NB4 (cell line): ENCODE measurements around the gene KIF6.

ENCODE experiments used
- DNase-seq: peaks from one replicate; pipeline ENCODE4 v3.0.0; 2010; ENCODE audit warnings: low read depth
- H3K4me3 ChIP-seq: one replicate; pipeline ENCODE4 v1.5.1; 2011; ENCODE audit warnings: mild to moderate bottlenecking, low read depth, low read length, moderate library complexity
- CTCF ChIP-seq: IDR thresholded peaks from one replicate; pipeline ENCODE4 v1.5.1; 2012; ENCODE audit warnings: low read depth, low read length
- MYC ChIP-seq: IDR thresholded peaks from 2 replicates; pipeline ENCODE4 v1.6.1; 2011; ENCODE audit warnings: low read depth, low read length
- POLR2A ChIP-seq: IDR thresholded peaks from 2 replicates; pipeline ENCODE4 v1.6.1; 2011; ENCODE audit warnings: mild to moderate bottlenecking; ENCODE audit not compliant: insufficient read length; ENCODE audit errors: extremely low read depth
- TF ChIP-seq, protein P1 (sequence below): IDR thresholded peaks from 2 replicates; pipeline ENCODE4 v1.6.1; 2011; ENCODE audit warnings: low read depth, low read length

Gene KIF6

GRCh38 chr6:39415482-39415881 lies 309.7 kb downstream of the KIF6 start:
- no peak overlapping the region for H3K4me3 ChIP-seq
- TF ChIP-seq, protein P1, sequence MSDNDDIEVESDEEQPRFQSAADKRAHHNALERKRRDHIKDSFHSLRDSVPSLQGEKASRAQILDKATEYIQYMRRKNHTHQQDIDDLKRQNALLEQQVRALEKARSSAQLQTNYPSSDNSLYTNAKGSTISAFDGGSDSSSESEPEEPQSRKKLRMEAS = no peak
- TF ChIP-seq MYC = no peak
- no peak for TF ChIP-seq CTCF
- TF ChIP-seq POLR2A = no peak
- DNase-seq = no peak

DNA sequence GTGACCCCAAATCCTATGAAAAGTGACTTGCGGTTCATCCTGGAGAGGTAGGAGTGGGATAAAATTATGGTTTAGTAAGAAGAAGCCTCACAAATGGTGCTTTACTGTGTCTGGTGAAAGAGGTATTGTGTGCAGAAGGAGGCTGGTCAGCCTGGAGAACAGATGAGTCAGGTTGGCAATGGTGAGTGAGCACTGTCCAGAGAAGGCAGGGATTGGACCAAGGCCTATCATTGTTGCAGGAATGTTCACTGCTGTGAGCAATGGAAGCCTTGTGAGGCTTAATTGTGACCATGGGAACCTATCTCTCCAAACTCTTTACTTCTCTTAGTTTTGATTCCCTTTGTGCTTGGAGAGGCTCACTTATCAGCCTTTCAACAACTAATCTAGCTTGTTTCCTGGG lies 313.7 kb downstream of the KIF6 start:
- H3K4me3 ChIP-seq = no peak overlapping the region
- DNase-seq = no peak
- no peak for TF ChIP-seq MYC
- TF ChIP-seq POLR2A = no peak
- TF ChIP-seq CTCF = no peak

DNA sequence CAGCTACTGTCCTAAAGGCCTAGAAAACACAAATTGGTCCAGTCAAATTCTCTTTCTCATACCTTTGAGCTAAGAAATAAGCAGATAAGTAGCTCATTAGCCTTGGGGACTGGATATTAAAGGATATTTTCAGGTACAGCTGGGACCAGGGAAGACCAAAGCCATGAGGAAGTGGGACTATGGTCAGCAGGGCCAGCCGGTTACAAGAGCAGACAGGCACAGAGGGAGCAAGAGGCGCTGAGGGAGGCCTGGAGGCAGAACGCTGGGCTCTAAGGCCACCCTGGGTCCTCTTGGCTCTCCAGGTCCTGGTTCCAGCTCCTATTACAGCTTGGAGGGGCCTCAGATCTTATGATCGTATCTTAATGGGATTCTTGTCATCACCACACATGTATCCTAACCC lies 314.2 kb downstream of the KIF6 start:
- TF ChIP-seq POLR2A (no peak), CTCF (no peak), MYC (no peak)
- TF ChIP-seq, protein P1 = no peak
- no peak overlapping the region for H3K4me3 ChIP-seq
- DNase-seq = no peak

DNA sequence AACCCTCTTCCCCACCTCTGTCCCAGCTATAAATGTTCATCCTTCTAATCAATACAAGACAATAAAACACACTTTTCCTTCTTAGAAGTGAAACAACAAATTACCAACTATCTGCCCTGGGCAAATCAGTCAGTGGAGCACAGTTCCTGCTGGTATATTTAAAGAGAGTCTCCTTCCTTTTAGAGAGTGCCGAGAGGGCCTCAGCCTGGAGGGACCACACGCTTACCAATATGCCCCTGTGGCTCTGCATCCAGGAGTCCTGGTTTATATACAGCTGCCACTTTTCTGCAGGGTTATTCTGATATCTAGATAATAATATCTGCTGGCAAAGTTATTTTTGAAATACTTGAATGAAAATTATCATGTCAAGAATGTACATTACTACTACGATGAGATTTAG lies 315.3 kb downstream of the KIF6 start:
- no peak for DNase-seq
- TF ChIP-seq CTCF (no peak), POLR2A (no peak), MYC (no peak)
- TF ChIP-seq, protein P1 = no peak
- H3K4me3 ChIP-seq = no peak overlapping the region

DNA sequence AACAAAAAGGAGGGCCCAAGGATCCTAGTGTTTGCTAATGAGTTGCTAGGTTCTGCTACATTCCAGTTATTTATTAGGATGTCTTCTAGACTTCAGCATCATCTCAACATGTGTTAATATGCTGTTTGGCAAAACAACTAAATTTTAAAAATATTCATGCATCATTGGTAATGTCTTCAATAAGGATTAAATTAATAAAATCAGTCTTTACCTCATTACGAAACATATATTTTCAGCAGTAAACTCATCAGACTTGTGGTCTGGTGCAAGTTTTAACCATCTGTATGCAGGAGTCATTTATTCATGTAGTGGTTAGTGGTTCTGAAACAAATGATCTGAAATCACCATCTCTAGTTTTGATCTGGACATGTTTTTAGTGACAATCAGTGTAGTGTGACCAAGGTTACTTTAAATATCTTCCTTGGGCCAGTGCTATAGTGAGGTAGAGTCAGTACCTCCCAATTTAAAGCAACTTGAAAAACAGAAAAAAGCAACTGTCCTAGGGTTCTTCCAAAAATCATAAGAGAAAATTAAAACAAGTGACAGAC lies 317.7 kb downstream of the KIF6 start:
- no peak for TF ChIP-seq POLR2A
- TF ChIP-seq, protein P1 = no peak
- TF ChIP-seq CTCF = no peak
- TF ChIP-seq MYC = no peak
- no peak for DNase-seq
- H3K4me3 ChIP-seq = no peak overlapping the region

DNA sequence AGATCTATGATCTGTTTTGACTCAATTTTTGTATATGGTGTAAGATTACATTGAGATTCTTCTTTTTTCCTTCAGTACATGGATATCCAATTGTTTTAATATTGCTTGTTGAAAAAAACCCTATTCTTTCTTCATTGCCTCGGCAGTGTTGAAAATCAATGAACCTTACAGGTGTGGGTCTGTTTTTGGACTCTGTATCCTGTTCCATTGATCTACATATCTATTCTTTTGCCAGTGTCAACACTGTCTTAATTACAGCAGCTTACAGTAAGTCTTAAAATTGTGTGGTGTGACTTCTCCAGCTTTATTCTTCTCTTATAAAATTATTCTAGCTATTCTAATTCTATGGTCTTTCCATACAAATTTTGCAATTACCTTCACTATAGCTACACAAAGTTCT lies 320.9 kb downstream of the KIF6 start:
- H3K4me3 ChIP-seq = no peak overlapping the region
- TF ChIP-seq, protein P1 = no peak
- TF ChIP-seq CTCF (no peak), MYC (no peak), POLR2A (no peak)
- DNase-seq = no peak
